Right lobe of liver (tissue), 6 donors: ENCODE results near the gene ARL15. TPM values are rescaled to one million over a fixed set of nuclear protein-coding genes. Genes with fewer than 3 reads are reported as not detected.
A peak's percentile ranks its signal among the peaks of the same experiment; 100 is the strongest.

Experiments
- ATAC-seq, 4 donors: fragments of 200-7000 bp; cut with Tn5 transposase; one replicate each; pipeline ENCODE4 v1.9.1; 2020; ENCODE audit warnings: mild to moderate bottlenecking in 4 of 4, moderate library complexity in 4 of 4
- DNase-seq, 3 donors: peaks; one replicate each; pipeline ENCODE4 v3.0.0-alpha.2; 2020
- H3K27ac ChIP-seq, 3 donors: fragments of 200-600 bp; one replicate each; pipeline ENCODE4 v1.8.0; 2022
- H3K27me3 ChIP-seq, 2 donors: fragments of 200-600 bp; one replicate each; pipeline ENCODE4 v1.8.0; 2022
- H3K36me3 ChIP-seq, 4 donors: fragments of 200-600 bp; sonication (generic) in 1 of 4; one replicate each; pipeline versions ENCODE4 v1.5.1 to v1.8.0; 2017 to 2022; ENCODE audit warnings: control low read depth in 1 of 4
- H3K4me1 ChIP-seq, 4 donors: fragments of 200-600 bp; sonication (generic) in 1 of 4; one replicate each; pipeline versions ENCODE4 v1.5.1 to v1.8.0; 2017 to 2022; ENCODE audit warnings: control low read depth in 1 of 4
- H3K4me3 ChIP-seq, 3 donors: fragments of 200-600 bp; one replicate each; pipeline ENCODE4 v1.8.0; 2022
- H3K9me3 ChIP-seq, 4 donors: fragments of 200-600 bp; sonication (generic) in 1 of 4; one replicate each; pipeline versions ENCODE4 v1.5.1 to v1.8.0; 2017 to 2022; ENCODE audit warnings: control low read depth in 1 of 4
- POLR2A ChIP-seq: fragments of 450-650 bp; IDR thresholded peaks from one replicate; pipeline ENCODE4 v1.6.1; 2017; ENCODE audit warnings: antibody characterized with exemption, mild to moderate bottlenecking
- WGBS: methylation state at CpG from one replicate; pipeline ENCODE4 v1.1.6; 2018; ENCODE audit warnings: low coverage, low lambda C conversion rate; ENCODE audit not compliant: insufficient coverage; ENCODE audit errors: missing lambda C conversion rate; 5-methylcytosine and 5-hydroxymethylcytosine counted together
- intact Hi-C, 2 donors: fragments of 100-400 bp; cut with DNase I; formaldehyde crosslinking; loops; one replicate each; pipeline versions ENCODE4 v1.11.2 to v1.14.1; 2022
- total RNA-seq, 6 experiments: library from RNA; depleted of rRNA in 2 of 6; stranded (reverse); fragments of >200 nt in 2 of 6; fragmentation: NEBNext Ultra II Directional in 3 of 6; extraction: Animal tissue kit (Norgen Biotek cat#: 25700) in 3 of 6; gene quantifications; one replicate each; pipeline versions ENCODE4 v1.1.0 to v1.2.4, GENCODE V29; 2016 to 2023
- TF ChIP-seq, protein P1 (sequence below), 4 donors: fragments of 200-600 bp in 3 of 4; fragments of 450-650 bp in 1 of 4; IDR thresholded peaks; one replicate each; pipeline versions ENCODE4 v1.5.1 to v1.8.0; 2016 to 2022; ENCODE audit warnings: antibody characterized with exemption in 4 of 4, mild to moderate bottlenecking in 2 of 4
- donor health status: DM: no; HTN: yes; CAD: no.
- donor health status: DM: no; HTN: no; CAD: no.
- donor health status: DM: no; HTN: no; CAD: no.
- donor health status: DM: no; HTN: yes; CAD: no.
- donor health status: DM: no; HTN: yes; CAD: no.

ARL15 gene
- total RNA-seq, 6 experiments from 2014 or later, result 6.3 to 16.5 (median 9.6) TPM

DNA sequence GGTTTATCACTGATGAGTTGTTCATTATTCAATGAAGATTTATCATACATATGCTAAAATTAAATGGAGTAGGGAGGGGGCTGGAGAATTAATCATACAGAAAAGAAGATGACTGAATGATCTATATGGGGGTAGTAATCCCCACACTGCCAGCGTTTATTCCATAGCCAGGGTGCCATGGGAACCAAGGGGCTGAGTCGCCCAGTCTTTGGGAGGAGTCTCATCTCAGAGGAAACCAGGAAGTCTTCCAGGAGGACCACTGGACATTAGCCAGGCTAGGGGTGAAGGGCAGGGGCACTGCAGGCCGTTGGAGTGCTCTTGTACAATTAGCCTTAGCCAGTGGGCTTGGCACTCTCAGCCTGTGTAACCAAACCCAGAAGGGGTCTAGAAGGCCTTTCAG, 226.5 kb downstream of the ARL15 start:
- H3K4me1 ChIP-seq, result no peaks in the 10 kb centered on the region
- no peak overlapping the region for H3K27ac ChIP-seq
- H3K36me3 ChIP-seq, result no peaks in the 10 kb centered on the region
- no peak for ATAC-seq
- no peak for DNase-seq
- no peaks in the 10 kb centered on the region for H3K27me3 ChIP-seq
- TF ChIP-seq, protein P1, sequence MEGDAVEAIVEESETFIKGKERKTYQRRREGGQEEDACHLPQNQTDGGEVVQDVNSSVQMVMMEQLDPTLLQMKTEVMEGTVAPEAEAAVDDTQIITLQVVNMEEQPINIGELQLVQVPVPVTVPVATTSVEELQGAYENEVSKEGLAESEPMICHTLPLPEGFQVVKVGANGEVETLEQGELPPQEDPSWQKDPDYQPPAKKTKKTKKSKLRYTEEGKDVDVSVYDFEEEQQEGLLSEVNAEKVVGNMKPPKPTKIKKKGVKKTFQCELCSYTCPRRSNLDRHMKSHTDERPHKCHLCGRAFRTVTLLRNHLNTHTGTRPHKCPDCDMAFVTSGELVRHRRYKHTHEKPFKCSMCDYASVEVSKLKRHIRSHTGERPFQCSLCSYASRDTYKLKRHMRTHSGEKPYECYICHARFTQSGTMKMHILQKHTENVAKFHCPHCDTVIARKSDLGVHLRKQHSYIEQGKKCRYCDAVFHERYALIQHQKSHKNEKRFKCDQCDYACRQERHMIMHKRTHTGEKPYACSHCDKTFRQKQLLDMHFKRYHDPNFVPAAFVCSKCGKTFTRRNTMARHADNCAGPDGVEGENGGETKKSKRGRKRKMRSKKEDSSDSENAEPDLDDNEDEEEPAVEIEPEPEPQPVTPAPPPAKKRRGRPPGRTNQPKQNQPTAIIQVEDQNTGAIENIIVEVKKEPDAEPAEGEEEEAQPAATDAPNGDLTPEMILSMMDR (IDR thresholded peaks at IDR 0.05), result no peak
- no peak for TF ChIP-seq POLR2A
- 63% methylated on average over 3 of the region's 3 CpGs for WGBS
- H3K9me3 ChIP-seq, result no peaks in the 10 kb centered on the region
- no peak overlapping the region for H3K4me3 ChIP-seq
- intact Hi-C loops, result no loop called here

DNA sequence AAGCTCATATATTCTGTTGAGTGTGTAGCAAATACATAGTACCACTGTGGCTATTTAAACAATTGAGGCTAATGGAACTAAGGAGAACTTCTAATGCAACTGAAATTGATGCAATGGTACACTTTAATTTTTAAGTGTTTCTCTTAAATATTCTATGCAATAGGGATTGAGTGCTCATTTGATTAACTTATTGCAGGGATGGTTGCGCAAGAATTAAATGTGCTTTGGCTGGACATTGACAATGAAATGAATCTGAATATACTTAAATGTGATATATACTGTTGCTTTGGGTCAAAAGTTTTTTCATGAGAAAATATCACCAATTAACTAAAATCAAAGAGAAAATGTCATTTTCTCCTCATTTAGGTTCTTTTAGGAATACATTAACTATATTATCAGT, 227.1 kb downstream of the ARL15 start:
- DNase-seq (no peak), ATAC-seq (no peak)
- Histone ChIP-seq H3K27me3 (no peaks in the 10 kb centered on the region), H3K4me1 (no peaks in the 10 kb centered on the region), H3K9me3 (no peaks in the 10 kb centered on the region), H3K36me3 (no peaks in the 10 kb centered on the region), H3K27ac (no peak overlapping the region), H3K4me3 (no peak overlapping the region)
- TF ChIP-seq POLR2A, result no peak
- 100% methylated on average over 1 of the region's 1 CpG for WGBS
- intact Hi-C loops, result no loop called here

DNA sequence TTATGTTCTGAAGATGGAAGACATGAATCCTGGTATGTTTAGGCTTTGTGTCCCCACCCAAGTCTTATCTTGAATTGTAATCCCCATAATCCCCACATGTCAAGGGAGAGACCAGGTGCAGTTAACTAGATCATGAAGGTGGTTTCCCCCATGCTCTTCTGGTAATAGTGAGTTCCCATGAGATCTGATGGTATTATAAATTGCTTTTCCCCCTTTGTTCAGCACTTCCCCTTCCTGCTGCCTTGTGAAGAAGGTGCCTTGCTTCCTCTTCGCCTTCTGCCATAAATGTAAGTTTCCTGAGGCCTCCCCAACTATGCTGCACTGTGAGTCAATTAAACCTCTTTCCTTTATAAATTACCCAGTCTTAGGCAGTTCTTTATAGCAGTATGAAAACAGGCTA, 229.0 kb downstream of the ARL15 start:
- ATAC-seq, result no peak
- Histone ChIP-seq H3K27me3 (no peaks in the 10 kb centered on the region), H3K4me1 (no peaks in the 10 kb centered on the region), H3K9me3 (no peaks in the 10 kb centered on the region), H3K27ac (no peak overlapping the region), H3K36me3 (no peaks in the 10 kb centered on the region), H3K4me3 (no peak overlapping the region)
- TF ChIP-seq, protein P1 (IDR thresholded peaks at IDR 0.05), result no peak
- no peak for TF ChIP-seq POLR2A
- intact Hi-C loops, result no loop called here
- DNase-seq, result no peak
- WGBS, result 89% methylated on average over 1 of the region's 1 CpG

DNA sequence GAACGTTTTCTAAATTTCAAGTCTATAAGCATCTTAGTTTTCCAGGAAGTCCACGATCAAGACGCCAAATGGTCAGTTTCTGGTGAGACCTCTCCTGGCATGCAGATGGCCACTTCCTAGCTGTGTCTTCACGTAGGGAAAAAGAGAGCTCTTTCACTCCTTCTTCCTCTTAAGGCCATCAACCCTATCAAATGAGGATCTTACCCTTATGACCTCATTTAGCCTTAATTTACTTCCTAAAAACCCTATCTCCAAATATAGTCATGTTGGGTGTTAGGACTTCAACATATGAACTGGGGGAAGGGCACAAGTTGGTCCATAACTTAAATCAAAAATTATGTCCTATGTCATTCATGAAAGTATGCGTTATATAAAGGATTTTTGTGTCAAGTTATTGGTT, 229.5 kb downstream of the ARL15 start:
- H3K9me3 ChIP-seq, result no peaks in the 10 kb centered on the region
- WGBS, result 87% methylated on average over 5 of the region's 5 CpGs
- no peak overlapping the region for H3K27ac ChIP-seq
- no peaks in the 10 kb centered on the region for H3K4me1 ChIP-seq
- intact Hi-C loops, result no loop called here
- TF ChIP-seq, protein P1 (IDR thresholded peaks at IDR 0.05), result no peak
- no peak for TF ChIP-seq POLR2A
- H3K4me3 ChIP-seq, result no peak overlapping the region
- ATAC-seq (peak in 1 of 4 donors; percentile 54), DNase-seq (no peak)
- H3K36me3 ChIP-seq, result no peaks in the 10 kb centered on the region
- H3K27me3 ChIP-seq, result no peaks in the 10 kb centered on the region

DNA sequence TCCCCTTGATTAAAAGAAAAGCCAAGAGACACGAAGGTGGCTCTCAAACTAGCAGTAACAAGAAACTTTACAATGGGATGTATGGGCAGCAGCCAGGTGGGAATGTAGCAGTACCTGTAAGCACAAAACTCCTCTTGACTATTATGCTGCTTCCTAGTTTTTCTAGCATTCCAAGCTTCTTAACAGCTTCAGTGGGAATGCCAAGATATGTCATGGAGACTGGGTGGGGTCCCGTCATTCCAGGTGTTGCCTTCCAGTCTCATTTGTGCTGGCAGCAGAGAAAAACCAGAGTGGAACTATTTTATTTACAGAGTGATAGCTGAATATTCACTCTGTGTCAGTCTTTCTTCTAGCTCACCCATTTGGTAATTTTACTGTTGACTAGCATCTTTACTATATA, 236.6 kb downstream of the ARL15 start:
- Histone ChIP-seq H3K27me3 (no peaks in the 10 kb centered on the region), H3K9me3 (no peaks in the 10 kb centered on the region), H3K36me3 (no peaks in the 10 kb centered on the region), H3K27ac (no peak overlapping the region), H3K4me3 (no peak overlapping the region), H3K4me1 (no peaks in the 10 kb centered on the region)
- TF ChIP-seq, protein P1 (IDR thresholded peaks at IDR 0.05), result no peak
- no peak for TF ChIP-seq POLR2A
- intact Hi-C loops, result no loop called here
- WGBS, result no CpG with 5 or more reads among the region's 2 CpGs
- DNase-seq (no peak), ATAC-seq (no peak)
